Measurements from ENCODE around the gene TBL1X.
"Not testable (repeated sequence)": the region's sequence is repeated elsewhere in the genome, so short reads cannot be mapped to it uniquely, and the experiment has no call there.

DNA sequence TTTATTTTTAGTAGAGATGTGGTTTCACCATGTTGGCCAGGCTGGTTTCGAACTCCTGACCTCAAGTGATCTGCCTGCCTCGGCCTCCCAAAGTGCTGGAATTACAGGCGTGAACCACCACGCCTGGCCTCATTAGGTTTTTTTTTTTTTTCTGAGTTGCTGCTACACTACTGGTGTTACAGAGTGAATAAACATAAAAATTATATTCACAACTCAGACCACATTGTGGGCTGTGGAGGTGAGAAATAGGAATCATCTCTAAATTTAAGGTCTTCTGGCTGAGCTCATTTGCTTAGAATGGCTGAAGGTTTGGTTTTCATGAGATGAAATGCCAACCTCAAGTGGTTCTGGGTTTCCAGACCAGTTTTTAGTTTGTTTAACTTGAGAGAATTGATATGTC is 10.6 kb downstream of the TBL1X start:
- TF ChIP-seq, protein P1, sequence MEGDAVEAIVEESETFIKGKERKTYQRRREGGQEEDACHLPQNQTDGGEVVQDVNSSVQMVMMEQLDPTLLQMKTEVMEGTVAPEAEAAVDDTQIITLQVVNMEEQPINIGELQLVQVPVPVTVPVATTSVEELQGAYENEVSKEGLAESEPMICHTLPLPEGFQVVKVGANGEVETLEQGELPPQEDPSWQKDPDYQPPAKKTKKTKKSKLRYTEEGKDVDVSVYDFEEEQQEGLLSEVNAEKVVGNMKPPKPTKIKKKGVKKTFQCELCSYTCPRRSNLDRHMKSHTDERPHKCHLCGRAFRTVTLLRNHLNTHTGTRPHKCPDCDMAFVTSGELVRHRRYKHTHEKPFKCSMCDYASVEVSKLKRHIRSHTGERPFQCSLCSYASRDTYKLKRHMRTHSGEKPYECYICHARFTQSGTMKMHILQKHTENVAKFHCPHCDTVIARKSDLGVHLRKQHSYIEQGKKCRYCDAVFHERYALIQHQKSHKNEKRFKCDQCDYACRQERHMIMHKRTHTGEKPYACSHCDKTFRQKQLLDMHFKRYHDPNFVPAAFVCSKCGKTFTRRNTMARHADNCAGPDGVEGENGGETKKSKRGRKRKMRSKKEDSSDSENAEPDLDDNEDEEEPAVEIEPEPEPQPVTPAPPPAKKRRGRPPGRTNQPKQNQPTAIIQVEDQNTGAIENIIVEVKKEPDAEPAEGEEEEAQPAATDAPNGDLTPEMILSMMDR (conservative IDR thresholded peaks at IDR 0.05; ENCODE audit: low read depth in 2 of 2), result not testable (repeated sequence)
- not testable (repeated sequence) for TF ChIP-seq EZH2 (IDR thresholded peaks at IDR 0.05; ENCODE audit: low read depth, unreplicated experiment); POLR2AphosphoS5 (IDR thresholded peaks at IDR 0.05; ENCODE audit: low read depth); EZH2phosphoT487 (IDR thresholded peaks at IDR 0.05; ENCODE audit: unreplicated experiment); ZNF331 (CRISPR knock-in tag; IDR thresholded peaks at IDR 0.05; ENCODE audit: low read depth); CREB1 (CRISPR knock-in tag; IDR thresholded peaks at IDR 0.05; ENCODE audit: low read depth); JUNB (IDR thresholded peaks at IDR 0.05; ENCODE audit: unreplicated experiment); ZNF114 (CRISPR knock-in tag; IDR thresholded peaks at IDR 0.05); STAT1 (IDR thresholded peaks at IDR 0.05; ENCODE audit: unreplicated experiment); NANOG (IDR thresholded peaks at IDR 0.05; ENCODE audit: borderline replicate concordance)
- TF ChIP-seq, protein P2, sequence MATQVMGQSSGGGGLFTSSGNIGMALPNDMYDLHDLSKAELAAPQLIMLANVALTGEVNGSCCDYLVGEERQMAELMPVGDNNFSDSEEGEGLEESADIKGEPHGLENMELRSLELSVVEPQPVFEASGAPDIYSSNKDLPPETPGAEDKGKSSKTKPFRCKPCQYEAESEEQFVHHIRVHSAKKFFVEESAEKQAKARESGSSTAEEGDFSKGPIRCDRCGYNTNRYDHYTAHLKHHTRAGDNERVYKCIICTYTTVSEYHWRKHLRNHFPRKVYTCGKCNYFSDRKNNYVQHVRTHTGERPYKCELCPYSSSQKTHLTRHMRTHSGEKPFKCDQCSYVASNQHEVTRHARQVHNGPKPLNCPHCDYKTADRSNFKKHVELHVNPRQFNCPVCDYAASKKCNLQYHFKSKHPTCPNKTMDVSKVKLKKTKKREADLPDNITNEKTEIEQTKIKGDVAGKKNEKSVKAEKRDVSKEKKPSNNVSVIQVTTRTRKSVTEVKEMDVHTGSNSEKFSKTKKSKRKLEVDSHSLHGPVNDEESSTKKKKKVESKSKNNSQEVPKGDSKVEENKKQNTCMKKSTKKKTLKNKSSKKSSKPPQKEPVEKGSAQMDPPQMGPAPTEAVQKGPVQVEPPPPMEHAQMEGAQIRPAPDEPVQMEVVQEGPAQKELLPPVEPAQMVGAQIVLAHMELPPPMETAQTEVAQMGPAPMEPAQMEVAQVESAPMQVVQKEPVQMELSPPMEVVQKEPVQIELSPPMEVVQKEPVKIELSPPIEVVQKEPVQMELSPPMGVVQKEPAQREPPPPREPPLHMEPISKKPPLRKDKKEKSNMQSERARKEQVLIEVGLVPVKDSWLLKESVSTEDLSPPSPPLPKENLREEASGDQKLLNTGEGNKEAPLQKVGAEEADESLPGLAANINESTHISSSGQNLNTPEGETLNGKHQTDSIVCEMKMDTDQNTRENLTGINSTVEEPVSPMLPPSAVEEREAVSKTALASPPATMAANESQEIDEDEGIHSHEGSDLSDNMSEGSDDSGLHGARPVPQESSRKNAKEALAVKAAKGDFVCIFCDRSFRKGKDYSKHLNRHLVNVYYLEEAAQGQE (IDR thresholded peaks at IDR 0.05; ENCODE audit: unreplicated experiment), result not testable (repeated sequence)
- TF ChIP-seq, protein P3, sequence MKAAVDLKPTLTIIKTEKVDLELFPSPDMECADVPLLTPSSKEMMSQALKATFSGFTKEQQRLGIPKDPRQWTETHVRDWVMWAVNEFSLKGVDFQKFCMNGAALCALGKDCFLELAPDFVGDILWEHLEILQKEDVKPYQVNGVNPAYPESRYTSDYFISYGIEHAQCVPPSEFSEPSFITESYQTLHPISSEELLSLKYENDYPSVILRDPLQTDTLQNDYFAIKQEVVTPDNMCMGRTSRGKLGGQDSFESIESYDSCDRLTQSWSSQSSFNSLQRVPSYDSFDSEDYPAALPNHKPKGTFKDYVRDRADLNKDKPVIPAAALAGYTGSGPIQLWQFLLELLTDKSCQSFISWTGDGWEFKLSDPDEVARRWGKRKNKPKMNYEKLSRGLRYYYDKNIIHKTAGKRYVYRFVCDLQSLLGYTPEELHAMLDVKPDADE (IDR thresholded peaks at IDR 0.05), result not testable (repeated sequence)
- TF ChIP-seq, protein P4, sequence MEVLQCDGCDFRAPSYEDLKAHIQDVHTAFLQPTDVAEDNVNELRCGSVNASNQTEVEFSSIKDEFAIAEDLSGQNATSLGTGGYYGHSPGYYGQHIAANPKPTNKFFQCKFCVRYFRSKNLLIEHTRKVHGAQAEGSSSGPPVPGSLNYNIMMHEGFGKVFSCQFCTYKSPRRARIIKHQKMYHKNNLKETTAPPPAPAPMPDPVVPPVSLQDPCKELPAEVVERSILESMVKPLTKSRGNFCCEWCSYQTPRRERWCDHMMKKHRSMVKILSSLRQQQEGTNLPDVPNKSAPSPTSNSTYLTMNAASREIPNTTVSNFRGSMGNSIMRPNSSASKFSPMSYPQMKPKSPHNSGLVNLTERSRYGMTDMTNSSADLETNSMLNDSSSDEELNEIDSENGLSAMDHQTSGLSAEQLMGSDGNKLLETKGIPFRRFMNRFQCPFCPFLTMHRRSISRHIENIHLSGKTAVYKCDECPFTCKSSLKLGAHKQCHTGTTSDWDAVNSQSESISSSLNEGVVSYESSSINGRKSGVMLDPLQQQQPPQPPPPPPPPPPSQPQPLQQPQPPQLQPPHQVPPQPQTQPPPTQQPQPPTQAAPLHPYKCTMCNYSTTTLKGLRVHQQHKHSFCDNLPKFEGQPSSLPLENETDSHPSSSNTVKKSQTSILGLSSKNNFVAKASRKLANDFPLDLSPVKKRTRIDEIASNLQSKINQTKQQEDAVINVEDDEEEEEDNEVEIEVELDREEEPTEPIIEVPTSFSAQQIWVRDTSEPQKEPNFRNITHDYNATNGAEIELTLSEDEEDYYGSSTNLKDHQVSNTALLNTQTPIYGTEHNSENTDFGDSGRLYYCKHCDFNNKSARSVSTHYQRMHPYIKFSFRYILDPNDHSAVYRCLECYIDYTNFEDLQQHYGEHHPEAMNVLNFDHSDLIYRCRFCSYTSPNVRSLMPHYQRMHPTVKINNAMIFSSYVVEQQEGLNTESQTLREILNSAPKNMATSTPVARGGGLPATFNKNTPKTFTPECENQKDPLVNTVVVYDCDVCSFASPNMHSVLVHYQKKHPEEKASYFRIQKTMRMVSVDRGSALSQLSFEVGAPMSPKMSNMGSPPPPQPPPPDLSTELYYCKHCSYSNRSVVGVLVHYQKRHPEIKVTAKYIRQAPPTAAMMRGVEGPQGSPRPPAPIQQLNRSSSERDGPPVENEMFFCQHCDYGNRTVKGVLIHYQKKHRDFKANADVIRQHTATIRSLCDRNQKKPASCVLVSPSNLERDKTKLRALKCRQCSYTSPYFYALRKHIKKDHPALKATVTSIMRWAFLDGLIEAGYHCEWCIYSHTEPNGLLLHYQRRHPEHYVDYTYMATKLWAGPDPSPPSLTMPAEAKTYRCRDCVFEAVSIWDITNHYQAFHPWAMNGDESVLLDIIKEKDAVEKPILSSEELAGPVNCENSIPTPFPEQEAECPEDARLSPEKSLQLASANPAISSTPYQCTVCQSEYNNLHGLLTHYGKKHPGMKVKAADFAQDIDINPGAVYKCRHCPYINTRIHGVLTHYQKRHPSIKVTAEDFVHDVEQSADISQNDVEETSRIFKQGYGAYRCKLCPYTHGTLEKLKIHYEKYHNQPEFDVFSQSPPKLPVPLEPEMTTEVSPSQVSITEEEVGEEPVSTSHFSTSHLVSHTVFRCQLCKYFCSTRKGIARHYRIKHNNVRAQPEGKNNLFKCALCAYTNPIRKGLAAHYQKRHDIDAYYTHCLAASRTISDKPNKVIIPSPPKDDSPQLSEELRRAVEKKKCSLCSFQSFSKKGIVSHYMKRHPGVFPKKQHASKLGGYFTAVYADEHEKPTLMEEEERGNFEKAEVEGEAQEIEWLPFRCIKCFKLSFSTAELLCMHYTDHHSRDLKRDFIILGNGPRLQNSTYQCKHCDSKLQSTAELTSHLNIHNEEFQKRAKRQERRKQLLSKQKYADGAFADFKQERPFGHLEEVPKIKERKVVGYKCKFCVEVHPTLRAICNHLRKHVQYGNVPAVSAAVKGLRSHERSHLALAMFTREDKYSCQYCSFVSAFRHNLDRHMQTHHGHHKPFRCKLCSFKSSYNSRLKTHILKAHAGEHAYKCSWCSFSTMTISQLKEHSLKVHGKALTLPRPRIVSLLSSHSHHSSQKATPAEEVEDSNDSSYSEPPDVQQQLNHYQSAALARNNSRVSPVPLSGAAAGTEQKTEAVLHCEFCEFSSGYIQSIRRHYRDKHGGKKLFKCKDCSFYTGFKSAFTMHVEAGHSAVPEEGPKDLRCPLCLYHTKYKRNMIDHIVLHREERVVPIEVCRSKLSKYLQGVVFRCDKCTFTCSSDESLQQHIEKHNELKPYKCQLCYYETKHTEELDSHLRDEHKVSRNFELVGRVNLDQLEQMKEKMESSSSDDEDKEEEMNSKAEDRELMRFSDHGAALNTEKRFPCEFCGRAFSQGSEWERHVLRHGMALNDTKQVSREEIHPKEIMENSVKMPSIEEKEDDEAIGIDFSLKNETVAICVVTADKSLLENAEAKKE (CRISPR knock-in tag; IDR thresholded peaks at IDR 0.05), result not testable (repeated sequence)

Measured in GM23338 (cell line).